KMS-11 (cell line): ENCODE results near the gene CCDC91.

Experiments
- H2AFZ ChIP-seq: fragments of 200-600 bp; sonication (generic); 2 replicates; pipeline ENCODE4 v1.6.1; 2016; ENCODE audit warnings: antibody characterized with exemption, mixed run types, low read depth
- H3K27ac ChIP-seq: fragments of 200-600 bp; sonication (generic); 2 replicates; pipeline ENCODE4 v1.6.1; 2016; ENCODE audit warnings: mild to moderate bottlenecking, mixed run types
- H3K27me3 ChIP-seq: fragments of 200-600 bp; sonication (generic); 2 replicates; pipeline ENCODE4 v1.6.1; 2017; ENCODE audit warnings: mild to moderate bottlenecking, low read depth, mixed run types, moderate library complexity; ENCODE audit not compliant: insufficient read depth
- H3K36me3 ChIP-seq: fragments of 200-600 bp; sonication (generic); 2 replicates; pipeline ENCODE4 v1.6.1; 2017; ENCODE audit warnings: mild to moderate bottlenecking, mixed run types; ENCODE audit not compliant: insufficient read depth
- H3K4me1 ChIP-seq: fragments of 200-600 bp; sonication (generic); 2 replicates; pipeline ENCODE4 v1.6.1; 2016; ENCODE audit warnings: mild to moderate bottlenecking, low read depth, mixed run types; ENCODE audit not compliant: poor library complexity, severe bottlenecking
- H3K4me2 ChIP-seq: fragments of 200-600 bp; sonication (generic); 2 replicates; pipeline ENCODE4 v1.7.0; 2016; ENCODE audit warnings: mild to moderate bottlenecking, mixed run types
- H3K4me3 ChIP-seq: fragments of 200-600 bp; sonication (generic); IDR thresholded peaks from 2 replicates; pipeline ENCODE4 v1.6.1; 2017; ENCODE audit warnings: low read depth, low read length, mixed read lengths; ENCODE audit not compliant: insufficient read depth
- H3K79me2 ChIP-seq: fragments of 200-600 bp; sonication (generic); 2 replicates; pipeline ENCODE4 v1.6.1; 2016; ENCODE audit warnings: low read depth, mixed run types; ENCODE audit not compliant: insufficient read depth
- H3K9ac ChIP-seq: fragments of 200-600 bp; sonication (generic); 2 replicates; pipeline ENCODE4 v1.6.1; 2016; ENCODE audit warnings: mild to moderate bottlenecking, mixed run types
- H4K20me1 ChIP-seq: fragments of 200-600 bp; sonication (generic); 2 replicates; pipeline ENCODE4 v1.6.1; 2016; ENCODE audit warnings: mild to moderate bottlenecking, mixed run types; ENCODE audit not compliant: insufficient read depth
- TF ChIP-seq, protein P1 (sequence below): fragments of 200-600 bp; sonication (generic); conservative IDR thresholded peaks from 2 replicates; pipeline ENCODE4 v1.6.1; 2017; ENCODE audit warnings: low read depth, mild to moderate bottlenecking, antibody characterized with exemption, low read length, moderate library complexity, mixed read lengths

Gene CCDC91

GRCh38 chr12:28161697-28162096 lies 28.6 kb upstream of the CCDC91 start:
- no peak overlapping the region for H3K27ac ChIP-seq
- no peaks in the 10 kb centered on the region for H3K36me3 ChIP-seq
- H3K4me3 ChIP-seq = no peak overlapping the region
- TF ChIP-seq, protein P1, sequence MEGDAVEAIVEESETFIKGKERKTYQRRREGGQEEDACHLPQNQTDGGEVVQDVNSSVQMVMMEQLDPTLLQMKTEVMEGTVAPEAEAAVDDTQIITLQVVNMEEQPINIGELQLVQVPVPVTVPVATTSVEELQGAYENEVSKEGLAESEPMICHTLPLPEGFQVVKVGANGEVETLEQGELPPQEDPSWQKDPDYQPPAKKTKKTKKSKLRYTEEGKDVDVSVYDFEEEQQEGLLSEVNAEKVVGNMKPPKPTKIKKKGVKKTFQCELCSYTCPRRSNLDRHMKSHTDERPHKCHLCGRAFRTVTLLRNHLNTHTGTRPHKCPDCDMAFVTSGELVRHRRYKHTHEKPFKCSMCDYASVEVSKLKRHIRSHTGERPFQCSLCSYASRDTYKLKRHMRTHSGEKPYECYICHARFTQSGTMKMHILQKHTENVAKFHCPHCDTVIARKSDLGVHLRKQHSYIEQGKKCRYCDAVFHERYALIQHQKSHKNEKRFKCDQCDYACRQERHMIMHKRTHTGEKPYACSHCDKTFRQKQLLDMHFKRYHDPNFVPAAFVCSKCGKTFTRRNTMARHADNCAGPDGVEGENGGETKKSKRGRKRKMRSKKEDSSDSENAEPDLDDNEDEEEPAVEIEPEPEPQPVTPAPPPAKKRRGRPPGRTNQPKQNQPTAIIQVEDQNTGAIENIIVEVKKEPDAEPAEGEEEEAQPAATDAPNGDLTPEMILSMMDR = no peak
- no peak overlapping the region for H3K9ac ChIP-seq
- H3K4me1 ChIP-seq = no peaks in the 10 kb centered on the region
- H3K79me2 ChIP-seq = no peaks in the 10 kb centered on the region
- H3K27me3 ChIP-seq = no peaks in the 10 kb centered on the region
- no peak overlapping the region for H2AFZ ChIP-seq
- no peak overlapping the region for H3K4me2 ChIP-seq
- H4K20me1 ChIP-seq = no peaks in the 10 kb centered on the region

- no peaks in the 10 kb centered on the region for H3K36me3 ChIP-seq
- no peaks in the 10 kb centered on the region for H4K20me1 ChIP-seq
- H2AFZ ChIP-seq = no peak overlapping the region
- no peak overlapping the region for H3K4me2 ChIP-seq
- no peak overlapping the region for H3K9ac ChIP-seq
- no peaks in the 10 kb centered on the region for H3K4me1 ChIP-seq
- H3K79me2 ChIP-seq = no peaks in the 10 kb centered on the region
- no peak overlapping the region for H3K27ac ChIP-seq
- TF ChIP-seq, protein P1 = no peak
- no peak overlapping the region for H3K4me3 ChIP-seq
- no peaks in the 10 kb centered on the region for H3K27me3 ChIP-seq
Measured at GRCh38 chr12:28162697-28163096, 27.6 kb upstream of the CCDC91 start.

GRCh38 chr12:28164644-28165275 lies 25.5 kb upstream of the CCDC91 start:
- Histone ChIP-seq H3K79me2 (no peaks in the 10 kb centered on the region), H3K9ac (no peak overlapping the region), H3K27ac (no peak overlapping the region), H4K20me1 (no peaks in the 10 kb centered on the region), H3K36me3 (no peaks in the 10 kb centered on the region), H3K4me3 (no peak overlapping the region), H3K4me2 (no peak overlapping the region), H2AFZ (no peak overlapping the region), H3K4me1 (no peaks in the 10 kb centered on the region), H3K27me3 (no peaks in the 10 kb centered on the region)
- TF ChIP-seq, protein P1 = no peak

DNA sequence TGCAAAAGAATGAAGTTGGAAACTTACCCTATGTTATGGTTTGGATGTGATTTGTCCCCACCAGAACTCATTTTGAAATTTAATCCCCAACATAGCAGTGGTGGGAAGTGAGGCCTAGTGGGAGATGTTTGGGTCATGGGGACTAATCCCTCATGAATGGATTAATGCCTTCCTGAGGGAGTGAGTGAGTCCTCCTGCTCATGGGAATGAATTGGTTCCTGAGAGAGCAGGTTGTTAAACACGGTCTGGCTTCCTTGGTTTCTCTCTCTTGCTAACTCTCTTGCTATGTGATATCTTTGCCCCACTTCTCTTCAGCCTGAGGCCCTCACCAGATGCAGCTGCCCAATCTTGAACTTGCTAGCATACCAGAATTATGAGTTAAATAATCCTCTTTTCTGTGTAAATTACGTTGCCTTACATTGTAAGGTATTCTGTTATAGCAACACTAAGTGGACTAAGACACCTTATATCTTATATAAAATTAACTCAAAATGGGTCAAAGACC lies 22.2 kb upstream of the CCDC91 start:
- TF ChIP-seq, protein P1 = no peak
- H3K36me3 ChIP-seq = no peaks in the 10 kb centered on the region
- no peak overlapping the region for H3K4me3 ChIP-seq
- H2AFZ ChIP-seq = no peak overlapping the region
- no peaks in the 10 kb centered on the region for H3K79me2 ChIP-seq
- H3K4me2 ChIP-seq = no peak overlapping the region
- H3K27me3 ChIP-seq = no peaks in the 10 kb centered on the region
- no peaks in the 10 kb centered on the region for H3K4me1 ChIP-seq
- no peaks in the 10 kb centered on the region for H4K20me1 ChIP-seq
- H3K27ac ChIP-seq = no peak overlapping the region
- no peak overlapping the region for H3K9ac ChIP-seq
